ENCODE measurements around the gene KCTD1. TPM values are rescaled to one million over a fixed set of nuclear protein-coding genes. Genes with fewer than 3 reads are reported as not detected.

The KCTD1 gene
- polyA plus RNA-seq, 1 of the 3 experiments (the other 2 are of a cell fraction) = 12.8 TPM

DNA sequence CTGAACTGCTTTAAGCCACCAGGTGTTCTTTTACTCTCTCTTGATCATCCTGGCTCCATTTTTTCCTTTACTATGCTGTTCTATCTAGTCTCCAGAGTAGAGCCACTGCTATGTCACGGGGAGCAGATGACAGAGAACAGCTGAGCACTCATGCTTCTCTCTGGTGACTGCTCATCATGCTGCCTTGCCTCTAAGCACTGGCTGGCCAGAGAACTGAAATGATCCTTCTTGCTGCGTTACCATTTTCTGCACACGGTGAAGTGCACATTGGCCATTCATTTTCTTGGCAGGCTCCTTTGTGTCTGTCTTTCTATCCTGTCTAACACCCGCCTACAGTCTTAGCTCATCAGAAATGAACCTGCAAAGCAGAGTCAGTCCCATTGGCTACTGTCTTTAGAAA, 86.0 kb downstream of the KCTD1 start:
- Histone ChIP-seq H2AFZ (ENCODE audit: low read depth) (no peak overlapping the region), H3K79me2 (ENCODE audit: insufficient read depth) (no peaks in the 10 kb centered on the region), H3K9me2 (no peaks in the 10 kb centered on the region), H4K20me1 (ENCODE audit: insufficient read depth) (no peaks in the 10 kb centered on the region), H3K4me3 (ENCODE audit: low read depth in 2 of 2, low read length in 1 of 2) (no peak overlapping the region), H3K27ac (ENCODE audit: low read depth in 2 of 2, low read length in 1 of 2) (no peak overlapping the region), H3K9ac (no peak overlapping the region), H3K4me2 (no peak overlapping the region), H3K9me3 (no peaks in the 10 kb centered on the region), H3F3A (replicated peaks; ENCODE audit: insufficient read depth) (no peaks in the 10 kb centered on the region), H3K4me1 (ENCODE audit: control insufficient read depth in 1 of 2, insufficient read depth in 2 of 2, low read depth in 1 of 2, low read length in 1 of 2) (peaks cover 7 to 17% of the 10 kb centered on the region in 2 experiments; a peak in 2 of 4 replicates), H3K27me3 (ENCODE audit: insufficient read depth) (no peaks in the 10 kb centered on the region), H3K36me3 (replicated peaks in 1 of 2; ENCODE audit: control insufficient read depth in 1 of 2, insufficient read depth in 2 of 2, low read length in 1 of 2) (peaks cover 0 to 3% of the 10 kb centered on the region in 2 experiments)
- TF ChIP-seq FOSL2 (IDR thresholded peaks at IDR 0.05; ENCODE audit: borderline replicate concordance, low read depth) (no peak), NRF1 (IDR thresholded peaks at IDR 0.05; ENCODE audit: low read depth, low read length) (no peak), EZH2phosphoT487 (IDR thresholded peaks at IDR 0.05; ENCODE audit: borderline replicate concordance, low read depth) (no peak), CHD2 (IDR thresholded peaks at IDR 0.05; ENCODE audit: low read length, partially characterized antibody) (no peak), RFX5 (IDR thresholded peaks at IDR 0.05; ENCODE audit: low read length) (no peak), RCOR1 (IDR thresholded peaks at IDR 0.05; ENCODE audit: low read length) (no peak), JUND (IDR thresholded peaks at IDR 0.05) (no peak), SMC3 (IDR thresholded peaks at IDR 0.05; ENCODE audit: low read depth, low read length) (no peak), MEF2A (IDR thresholded peaks at IDR 0.05; ENCODE audit: borderline replicate concordance, low read depth) (no peak), EP300 (IDR thresholded peaks at IDR 0.05; ENCODE audit: borderline replicate concordance in 1 of 2, low read depth in 1 of 2, low read length in 1 of 2) (no peak), RXRA (IDR thresholded peaks at IDR 0.05; ENCODE audit: borderline replicate concordance, low read depth) (no peak), NFIC (IDR thresholded peaks at IDR 0.05; ENCODE audit: borderline replicate concordance) (no peak), GATA2 (CRISPR knock-in tag; IDR thresholded peaks at IDR 0.05) (no peak), ELF1 (IDR thresholded peaks at IDR 0.05) (no peak), RAD21 (IDR thresholded peaks at IDR 0.05; ENCODE audit: low read length) (no peak)
- TF ChIP-seq, protein P1, sequence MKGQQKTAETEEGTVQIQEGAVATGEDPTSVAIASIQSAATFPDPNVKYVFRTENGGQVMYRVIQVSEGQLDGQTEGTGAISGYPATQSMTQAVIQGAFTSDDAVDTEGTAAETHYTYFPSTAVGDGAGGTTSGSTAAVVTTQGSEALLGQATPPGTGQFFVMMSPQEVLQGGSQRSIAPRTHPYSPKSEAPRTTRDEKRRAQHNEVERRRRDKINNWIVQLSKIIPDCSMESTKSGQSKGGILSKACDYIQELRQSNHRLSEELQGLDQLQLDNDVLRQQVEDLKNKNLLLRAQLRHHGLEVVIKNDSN (IDR thresholded peaks at IDR 0.05; ENCODE audit: borderline replicate concordance, low read depth) = no peak
- TF ChIP-seq, protein P2, sequence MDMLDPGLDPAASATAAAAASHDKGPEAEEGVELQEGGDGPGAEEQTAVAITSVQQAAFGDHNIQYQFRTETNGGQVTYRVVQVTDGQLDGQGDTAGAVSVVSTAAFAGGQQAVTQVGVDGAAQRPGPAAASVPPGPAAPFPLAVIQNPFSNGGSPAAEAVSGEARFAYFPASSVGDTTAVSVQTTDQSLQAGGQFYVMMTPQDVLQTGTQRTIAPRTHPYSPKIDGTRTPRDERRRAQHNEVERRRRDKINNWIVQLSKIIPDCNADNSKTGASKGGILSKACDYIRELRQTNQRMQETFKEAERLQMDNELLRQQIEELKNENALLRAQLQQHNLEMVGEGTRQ (IDR thresholded peaks at IDR 0.05; ENCODE audit: borderline replicate concordance, low read depth, low read length) = no peak
- TF ChIP-seq, protein P3, sequence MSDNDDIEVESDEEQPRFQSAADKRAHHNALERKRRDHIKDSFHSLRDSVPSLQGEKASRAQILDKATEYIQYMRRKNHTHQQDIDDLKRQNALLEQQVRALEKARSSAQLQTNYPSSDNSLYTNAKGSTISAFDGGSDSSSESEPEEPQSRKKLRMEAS (IDR thresholded peaks at IDR 0.05; ENCODE audit: low read depth) = no peak
- TF ChIP-seq, protein P4, sequence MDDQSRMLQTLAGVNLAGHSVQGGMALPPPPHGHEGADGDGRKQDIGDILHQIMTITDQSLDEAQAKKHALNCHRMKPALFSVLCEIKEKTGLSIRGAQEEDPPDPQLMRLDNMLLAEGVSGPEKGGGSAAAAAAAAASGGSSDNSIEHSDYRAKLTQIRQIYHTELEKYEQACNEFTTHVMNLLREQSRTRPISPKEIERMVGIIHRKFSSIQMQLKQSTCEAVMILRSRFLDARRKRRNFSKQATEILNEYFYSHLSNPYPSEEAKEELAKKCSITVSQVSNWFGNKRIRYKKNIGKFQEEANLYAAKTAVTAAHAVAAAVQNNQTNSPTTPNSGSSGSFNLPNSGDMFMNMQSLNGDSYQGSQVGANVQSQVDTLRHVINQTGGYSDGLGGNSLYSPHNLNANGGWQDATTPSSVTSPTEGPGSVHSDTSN (IDR thresholded peaks at IDR 0.05) = no peak
- TF ChIP-seq, protein P5, sequence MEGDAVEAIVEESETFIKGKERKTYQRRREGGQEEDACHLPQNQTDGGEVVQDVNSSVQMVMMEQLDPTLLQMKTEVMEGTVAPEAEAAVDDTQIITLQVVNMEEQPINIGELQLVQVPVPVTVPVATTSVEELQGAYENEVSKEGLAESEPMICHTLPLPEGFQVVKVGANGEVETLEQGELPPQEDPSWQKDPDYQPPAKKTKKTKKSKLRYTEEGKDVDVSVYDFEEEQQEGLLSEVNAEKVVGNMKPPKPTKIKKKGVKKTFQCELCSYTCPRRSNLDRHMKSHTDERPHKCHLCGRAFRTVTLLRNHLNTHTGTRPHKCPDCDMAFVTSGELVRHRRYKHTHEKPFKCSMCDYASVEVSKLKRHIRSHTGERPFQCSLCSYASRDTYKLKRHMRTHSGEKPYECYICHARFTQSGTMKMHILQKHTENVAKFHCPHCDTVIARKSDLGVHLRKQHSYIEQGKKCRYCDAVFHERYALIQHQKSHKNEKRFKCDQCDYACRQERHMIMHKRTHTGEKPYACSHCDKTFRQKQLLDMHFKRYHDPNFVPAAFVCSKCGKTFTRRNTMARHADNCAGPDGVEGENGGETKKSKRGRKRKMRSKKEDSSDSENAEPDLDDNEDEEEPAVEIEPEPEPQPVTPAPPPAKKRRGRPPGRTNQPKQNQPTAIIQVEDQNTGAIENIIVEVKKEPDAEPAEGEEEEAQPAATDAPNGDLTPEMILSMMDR (IDR thresholded peaks at IDR 0.05) = no peak
- POLR2A ChIA-PET = no interaction called here
- no peak for DNase-seq
- CTCF ChIA-PET = no interaction called here
- 91% methylated on average over 4 of the region's 4 CpGs for WGBS (ENCODE audit: low lambda C conversion rate)
